Stimulated activated CD8-positive, alpha-beta memory T cell treated with anti-CD3 and anti-CD28 coated beads, Interleukin-7, amount 100 ng/mL, for 1 hour (primary cell): Measurements from ENCODE around the gene TRPM6.
"Not testable (repeated sequence)": the region's sequence is repeated elsewhere in the genome, so short reads cannot be mapped to it uniquely, and the experiment has no call there.

Experiments
- DNase-seq, 2 donors: peaks; one replicate each; pipeline ENCODE4 v3.0.0-alpha.2; 2020; ENCODE audit warnings: low read depth in 2 of 2

TRPM6 gene

DNA sequence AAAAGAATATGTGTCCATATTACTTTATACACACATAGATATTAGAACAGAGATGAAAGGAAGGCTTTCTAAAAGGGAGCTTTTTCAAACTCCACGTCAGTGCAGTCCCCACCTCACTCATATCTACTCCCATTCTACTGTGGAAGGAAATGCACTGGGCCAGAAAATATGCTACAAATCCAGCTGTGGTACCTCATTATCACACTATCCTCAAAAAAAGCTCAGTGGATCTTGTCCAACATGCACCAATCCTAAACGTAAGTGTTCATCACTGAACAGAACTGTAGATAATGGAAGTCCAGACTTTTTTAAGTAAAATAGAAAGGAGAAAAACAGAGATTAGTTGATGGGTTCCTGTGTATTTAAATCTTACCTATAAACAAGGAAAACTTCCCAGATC lies 27.9 kb downstream of the TRPM6 start:
- DNase-seq: no peak

DNA sequence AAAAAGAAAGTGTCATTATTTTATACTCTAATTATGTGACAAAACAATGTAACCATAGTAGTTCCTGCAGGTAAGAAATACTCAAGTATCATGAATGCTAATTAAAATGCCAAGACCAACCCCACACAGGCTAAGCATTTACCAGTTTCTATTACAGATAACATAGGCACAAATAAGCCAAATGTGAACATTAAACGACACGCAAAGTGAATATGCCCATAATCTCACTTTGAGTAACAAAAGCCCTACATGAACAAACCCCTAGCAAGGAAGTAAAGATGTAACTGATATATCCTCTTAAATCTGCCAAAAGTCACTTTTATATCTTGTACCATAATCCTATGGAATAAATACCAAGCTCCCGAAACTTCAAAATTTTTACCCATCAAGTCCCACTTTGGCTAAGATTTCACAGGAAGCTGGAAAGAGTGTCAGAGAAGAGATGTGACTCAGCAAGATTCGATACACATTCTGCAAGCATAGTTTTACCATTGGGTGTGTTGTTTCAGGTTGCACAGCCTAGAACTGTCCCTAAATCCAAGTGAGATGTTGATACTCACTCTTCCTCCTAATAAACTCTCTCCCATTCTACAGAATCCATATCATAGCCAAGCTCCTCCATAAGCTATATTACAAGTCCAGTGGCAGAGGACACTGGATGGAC lies 28.8 kb downstream of the TRPM6 start:
- no peak for DNase-seq

DNA sequence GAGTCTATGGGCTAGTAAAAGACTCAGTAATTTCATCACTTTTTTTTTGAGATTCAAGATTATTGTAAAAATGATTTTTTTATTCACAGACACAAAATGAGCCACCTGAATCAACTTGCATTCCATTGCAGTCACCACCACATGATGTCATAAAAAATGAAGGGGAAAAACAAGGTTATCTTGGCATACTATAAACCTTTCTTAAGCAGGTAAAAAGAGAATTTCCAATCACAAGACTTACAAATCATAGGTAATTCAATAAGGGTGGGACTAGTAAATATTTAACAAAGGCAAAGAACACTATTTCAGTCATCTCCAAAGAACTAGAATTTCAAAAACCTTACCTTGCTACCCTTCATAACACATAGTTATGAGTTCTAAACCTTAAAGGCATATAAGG lies 30.7 kb downstream of the TRPM6 start:
- no peak for DNase-seq

DNA sequence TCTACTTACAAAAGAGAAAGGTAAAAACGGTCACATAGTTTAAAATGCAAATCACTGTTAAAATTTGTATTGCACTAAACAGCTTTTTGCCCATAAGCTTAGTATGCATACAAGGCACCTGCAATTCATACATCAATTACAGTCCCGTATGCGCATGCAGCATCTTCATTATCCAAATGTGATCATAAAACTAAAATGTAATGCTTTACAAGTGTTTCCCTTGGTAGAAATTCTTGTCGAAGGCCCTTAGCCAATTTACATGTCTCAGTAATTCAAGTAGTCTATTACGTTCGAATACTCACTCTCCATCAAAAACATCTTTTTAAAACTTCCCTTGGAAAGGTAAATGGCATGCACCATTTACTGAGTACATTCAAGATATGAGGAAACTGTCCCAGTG lies 32.6 kb downstream of the TRPM6 start:
- DNase-seq: no peak

DNA sequence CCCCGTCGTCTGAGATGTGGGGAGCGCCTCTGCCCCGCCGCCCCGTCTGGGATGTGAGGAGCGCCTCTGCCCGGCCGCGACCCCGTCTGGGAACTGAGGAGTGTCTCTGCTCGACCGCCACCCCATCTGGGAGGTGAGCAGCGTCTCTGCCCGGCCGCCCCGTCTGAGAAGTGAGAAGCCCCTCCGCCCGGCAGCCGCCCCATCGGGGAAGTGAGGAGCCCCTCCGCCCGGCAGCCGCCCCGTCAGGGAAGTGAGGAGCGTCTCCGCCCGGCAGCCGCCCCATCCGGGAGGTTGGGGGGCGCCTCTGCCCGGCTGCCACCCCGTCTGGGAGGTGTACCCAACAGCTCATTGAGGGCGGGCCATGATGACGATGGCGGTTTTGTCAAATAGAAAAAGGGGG lies 34.7 kb downstream of the TRPM6 start:
- DNase-seq: not testable (repeated sequence)

DNA sequence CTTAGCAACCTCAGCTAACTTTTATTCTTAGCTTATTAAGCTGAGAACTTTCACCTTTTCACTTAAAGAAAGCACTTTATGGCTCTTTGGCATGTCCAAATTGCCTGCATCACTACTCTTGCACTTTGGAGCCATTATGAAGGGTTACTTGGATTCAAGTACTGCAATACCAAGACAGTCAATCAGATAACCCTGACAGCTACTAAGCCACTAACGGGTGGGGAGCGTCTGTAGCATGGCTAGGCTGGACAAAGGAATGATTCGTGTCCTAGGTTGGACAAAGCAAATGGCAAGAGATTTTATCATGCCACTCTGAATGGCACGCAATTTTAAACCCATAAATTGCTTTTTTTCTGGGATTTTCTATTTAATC lies 39.6 kb downstream of the TRPM6 start:
- DNase-seq: no peak

DNA sequence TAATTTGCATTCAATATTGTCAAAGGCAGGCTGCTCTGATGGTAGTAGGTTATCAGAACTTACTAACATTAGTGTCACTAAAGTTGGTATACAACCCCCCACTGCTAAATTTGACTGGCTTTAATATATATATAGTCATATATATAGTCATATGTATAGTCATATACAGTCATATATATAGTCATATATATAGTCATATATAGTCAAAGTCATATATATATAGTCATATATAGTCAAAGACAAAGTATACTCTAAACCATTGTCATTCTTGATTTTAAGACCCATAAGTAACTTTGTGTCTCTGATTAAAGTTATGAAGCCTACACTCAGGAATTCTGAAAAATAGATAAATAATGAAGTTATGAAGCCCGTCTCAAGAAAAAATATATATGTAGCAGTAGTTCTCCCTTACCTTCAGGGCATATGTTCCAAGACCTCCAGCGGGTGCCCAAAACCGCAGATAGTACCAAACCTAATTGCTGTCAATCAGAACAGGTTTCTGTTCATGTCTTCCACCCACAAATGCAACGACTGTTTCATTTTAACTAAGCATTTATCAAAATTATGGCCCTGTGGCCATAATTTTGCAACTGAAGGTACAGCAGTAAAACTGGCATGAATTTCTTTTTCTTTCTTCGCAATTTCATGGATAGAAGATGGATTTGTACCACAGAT lies 40.1 kb downstream of the TRPM6 start:
- DNase-seq: no peak

DNA sequence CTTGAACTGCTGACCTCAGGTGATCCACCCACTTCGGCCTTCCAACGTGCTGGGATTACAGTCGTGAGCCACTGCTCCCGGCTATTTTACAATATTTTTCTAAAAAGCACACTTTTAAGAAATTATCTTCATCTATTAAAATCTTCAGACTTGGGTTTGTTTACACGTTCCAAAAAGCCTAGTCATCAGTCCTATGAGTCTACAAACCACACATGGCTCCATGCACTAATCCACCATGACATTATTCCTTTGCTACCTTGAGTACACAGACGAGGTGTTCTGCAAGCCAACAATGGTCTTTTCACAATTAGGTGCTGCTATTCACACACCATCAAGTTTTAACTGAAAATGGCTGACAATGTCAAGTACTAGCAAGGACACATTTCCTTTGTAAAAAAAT lies 41.0 kb downstream of the TRPM6 start:
- DNase-seq: no peak

DNA sequence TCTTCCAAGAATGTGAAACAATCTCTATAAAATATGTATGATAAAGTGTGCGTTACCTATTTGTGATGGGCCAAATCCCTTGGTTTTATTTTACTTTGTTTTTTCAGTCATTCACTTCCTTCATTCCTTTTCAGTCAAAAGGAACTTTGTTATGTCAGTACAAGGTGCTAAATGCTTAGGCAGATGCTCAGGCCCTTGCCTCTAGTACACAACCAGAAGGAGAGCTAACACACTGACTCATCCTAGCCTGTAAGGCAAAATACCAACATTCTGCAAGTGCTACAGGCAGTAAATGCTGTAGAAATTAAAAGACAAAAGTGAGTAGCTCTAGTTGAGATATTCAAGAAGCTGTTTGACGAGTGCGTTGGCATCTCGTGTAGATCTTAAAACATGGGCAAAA lies 49.4 kb downstream of the TRPM6 start:
- DNase-seq: no peak

DNA sequence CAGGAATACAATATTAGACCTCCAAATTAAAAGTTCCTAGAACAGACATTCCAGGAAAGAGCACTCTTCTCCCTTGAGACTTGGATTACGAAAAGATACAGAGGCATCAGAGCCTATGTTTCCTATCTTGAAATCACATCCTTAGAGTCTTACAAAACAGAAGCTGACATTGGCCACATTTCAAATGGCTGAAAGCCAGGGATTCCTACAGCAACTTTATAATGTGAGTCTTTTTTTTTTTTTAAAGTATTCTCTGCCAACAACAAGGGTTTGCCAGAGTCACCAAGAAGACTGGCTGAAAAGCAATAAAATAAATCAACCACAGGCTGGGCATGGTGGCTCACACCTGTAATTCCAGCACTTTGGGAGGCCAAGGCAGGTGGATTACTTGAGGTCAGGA lies 63.1 kb downstream of the TRPM6 start:
- no peak for DNase-seq

DNA sequence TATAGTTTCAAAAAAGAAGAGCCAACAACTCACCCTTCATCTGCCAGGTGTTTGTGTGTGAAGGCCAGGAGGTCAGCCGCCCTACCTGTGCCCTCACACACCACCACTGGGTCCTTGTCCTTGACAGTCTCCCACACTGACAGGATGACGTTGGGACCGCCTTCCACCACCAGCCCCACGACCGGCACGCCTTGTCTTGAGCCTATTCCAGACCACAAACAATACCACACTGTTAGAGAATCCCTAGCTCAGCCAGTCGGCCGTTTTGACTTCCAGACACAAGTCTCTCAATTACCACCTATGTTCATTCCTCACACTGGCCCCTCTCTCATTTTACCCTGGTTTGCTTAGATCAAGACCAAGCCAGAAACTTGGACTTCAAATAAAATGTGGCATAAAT lies 66.1 kb downstream of the TRPM6 start:
- DNase-seq: no peak

DNA sequence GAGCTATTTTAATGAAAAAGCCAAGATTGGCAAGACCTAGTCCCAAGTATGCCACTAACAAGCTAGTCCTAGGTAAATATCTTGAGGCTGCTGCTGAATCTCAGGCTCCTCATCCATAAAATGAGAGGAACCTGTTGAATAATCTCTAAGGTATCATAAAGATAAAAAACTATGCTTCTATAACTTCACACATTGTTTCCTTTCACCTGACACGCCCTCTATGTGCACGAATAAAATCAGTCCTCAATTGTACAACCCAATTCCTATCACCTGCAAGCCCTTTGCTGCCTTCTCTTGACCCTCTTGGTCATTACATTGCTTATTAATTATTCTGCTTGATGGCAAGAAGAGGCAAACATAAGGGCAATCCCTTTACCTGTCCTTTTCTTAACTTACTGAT lies 69.9 kb downstream of the TRPM6 start:
- no peak for DNase-seq

DNA sequence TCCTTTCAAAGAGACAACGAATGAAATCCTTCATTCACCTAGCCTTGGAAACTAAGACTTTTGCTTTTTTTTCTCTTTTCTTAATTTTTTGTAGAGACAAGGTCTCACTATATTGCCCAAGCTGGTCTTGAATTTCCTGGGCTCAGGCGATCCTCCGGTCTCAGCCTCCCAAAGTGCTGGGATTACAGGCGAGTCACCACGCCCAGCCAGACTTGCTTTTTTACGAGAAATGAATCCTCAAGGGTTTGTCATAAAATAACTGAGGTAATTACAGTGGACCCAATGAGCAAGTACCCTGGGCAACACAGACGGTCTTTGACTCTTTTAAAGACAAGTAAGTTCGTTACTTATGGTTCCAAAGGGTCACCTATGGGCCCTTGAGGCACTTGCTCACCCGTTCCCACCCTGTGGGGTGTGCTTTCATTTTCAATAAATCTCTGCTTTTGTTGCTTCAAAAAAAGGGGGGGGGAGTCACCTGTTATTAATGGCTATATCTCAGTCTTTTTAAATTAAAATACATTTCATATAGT lies 70.4 kb downstream of the TRPM6 start:
- no peak for DNase-seq

DNA sequence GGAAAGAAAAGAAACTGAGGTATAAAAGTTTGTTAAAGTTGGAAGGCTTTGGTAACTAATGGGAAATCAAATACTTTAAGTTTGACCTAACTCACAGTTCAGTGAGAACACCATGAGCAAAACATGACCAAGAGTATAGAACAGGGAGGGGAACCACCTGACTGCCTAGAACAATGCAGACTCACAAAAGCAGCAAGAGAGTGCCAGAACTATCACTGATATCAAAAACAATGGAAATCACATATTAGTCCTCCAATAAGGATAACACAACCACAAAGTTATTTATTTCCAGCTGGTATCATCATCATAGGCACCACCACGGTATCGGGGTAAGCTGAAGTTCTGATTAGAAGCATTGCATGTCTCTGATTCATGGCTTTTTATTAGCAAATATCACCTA lies 77.5 kb downstream of the TRPM6 start:
- DNase-seq: no peak

DNA sequence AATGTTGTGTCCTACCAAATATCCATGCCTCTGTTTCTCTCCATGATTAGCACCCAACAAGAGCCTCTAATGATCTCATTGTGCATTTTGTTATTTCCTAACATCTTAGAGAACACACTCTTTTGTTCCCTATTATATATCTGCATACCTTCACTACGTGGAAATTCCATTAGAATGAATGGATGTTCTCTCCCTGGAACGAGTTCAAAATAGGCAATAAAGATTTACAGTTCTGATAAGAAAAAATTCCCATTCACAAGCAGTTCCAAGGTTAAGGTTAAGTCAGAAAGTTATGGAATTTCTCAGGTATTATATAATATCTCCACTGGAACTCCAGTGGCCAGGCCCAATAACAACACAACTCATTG lies 83.7 kb downstream of the TRPM6 start:
- DNase-seq: no peak

DNA sequence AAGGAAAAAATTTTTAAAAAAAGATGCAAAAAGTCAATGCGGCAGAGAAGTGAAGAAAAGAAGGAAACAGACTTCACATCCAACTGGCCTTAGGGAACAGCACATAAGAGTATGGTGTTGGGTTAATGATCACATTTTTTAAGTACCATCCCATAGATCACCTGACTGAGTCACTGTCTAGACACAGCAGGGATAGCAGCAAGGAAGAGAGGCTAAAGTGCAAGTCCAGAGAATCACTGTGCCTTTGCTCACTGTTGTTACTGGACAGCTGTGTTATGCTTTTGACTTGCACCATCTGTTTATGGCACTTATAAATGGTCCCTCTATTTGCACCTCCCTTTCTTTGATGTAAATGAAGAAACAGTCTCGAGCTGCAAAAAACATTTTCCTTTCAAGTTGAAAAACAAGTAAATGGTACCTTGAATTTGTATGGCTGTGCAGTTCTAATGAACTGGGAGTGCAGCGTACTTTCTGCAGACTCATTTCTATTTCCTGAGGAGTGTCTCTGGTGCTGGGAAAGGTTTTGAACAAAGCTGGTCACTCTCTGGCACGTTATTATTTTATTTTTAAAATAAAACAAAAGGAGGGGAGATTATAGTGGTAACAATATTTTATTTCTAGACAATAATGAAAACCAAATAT lies 84.2 kb downstream of the TRPM6 start:
- no peak for DNase-seq

DNA sequence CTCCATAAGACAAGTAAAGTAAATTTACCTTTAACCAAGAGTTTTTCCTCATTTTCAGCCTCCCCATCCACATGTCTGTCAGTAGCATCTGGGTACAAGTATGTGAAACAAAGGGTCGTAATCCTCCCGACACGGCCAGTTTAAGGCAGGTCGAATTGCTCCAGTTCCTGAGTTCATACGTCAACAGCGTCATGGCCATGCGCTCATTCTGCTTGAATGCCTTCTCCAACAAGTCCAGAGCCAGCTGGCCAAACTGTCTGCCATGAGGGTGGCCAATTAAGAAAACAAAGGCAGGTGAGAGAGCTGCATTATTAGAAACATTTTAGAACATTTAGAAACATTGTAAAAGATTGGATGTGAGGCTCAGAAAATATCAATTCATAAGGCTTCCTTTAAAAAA lies 87.5 kb downstream of the TRPM6 start:
- no peak for DNase-seq

DNA sequence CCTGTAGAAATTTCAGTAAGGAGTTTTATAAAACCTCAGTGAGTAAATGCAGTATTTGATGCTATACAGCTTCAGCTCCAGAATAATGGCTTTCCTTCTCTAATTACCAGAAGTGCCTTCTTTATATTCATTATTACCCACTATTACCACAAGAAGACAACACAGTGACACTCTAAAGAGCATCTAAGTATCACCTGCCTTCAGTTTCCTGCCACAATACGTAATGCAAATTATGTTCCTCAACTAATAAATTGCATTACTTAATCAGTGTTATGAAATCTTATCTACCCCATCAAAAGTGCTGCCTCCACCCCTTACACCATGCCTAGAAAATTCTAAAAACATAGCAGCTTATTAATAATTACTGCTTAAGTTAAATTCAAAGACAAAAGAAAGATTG lies 91.9 kb downstream of the TRPM6 start:
- DNase-seq: no peak

DNA sequence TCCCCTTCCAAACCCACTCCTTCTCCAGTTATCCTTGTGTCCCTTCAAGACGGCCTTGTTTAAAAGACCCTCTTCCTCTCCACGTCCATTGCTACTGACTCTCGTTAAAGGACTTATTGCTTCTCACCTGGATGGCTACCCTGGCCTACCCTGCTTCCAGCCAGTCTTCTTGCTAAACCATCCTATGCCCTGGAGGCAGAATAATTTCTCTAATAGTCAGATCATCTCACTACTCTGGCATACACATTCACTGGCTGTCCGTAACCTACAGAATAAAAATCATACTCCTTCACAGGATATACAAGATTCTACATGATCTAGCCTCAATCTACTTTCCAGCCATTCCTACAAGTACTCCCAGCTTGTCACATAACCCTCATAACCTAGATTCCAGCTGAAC lies 92.6 kb downstream of the TRPM6 start:
- DNase-seq: no peak

DNA sequence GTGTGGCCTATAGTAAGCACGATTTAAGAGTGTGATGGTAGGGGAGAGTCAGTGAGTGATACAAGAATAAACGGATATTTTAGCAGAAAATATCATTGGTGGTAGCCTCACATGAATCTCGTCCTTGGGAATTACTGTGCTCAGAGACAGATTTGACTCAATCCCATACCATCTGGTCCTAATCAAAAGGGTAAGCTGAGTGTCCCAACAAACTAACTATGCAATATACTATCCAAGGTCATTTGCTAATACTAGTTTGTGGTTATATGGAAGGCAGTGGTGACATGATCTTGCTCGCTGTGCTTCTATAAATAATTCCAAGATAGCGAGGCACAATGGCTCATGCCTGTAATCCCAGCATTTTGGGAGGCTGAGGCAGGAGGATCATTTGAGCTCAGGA lies 103.2 kb downstream of the TRPM6 start:
- DNase-seq: no peak

DNA sequence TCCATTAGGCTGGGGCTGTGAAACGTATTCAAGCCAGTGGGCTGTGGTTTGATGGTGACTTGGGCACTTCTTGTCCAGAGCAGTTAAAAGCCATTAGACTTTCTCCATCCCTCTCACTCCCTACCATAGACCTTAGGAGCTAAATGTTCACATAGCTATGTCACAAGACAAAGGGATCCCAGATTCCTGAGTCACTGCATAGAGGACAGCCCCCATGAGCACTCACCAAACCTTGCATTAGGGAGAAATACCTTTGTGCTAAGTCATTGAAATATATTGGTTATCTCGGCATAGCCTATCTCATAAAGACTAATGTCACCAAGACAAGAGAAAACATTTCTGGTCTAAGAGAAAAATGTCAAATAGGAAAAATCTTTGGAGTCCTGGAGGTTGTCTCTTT lies 104.3 kb downstream of the TRPM6 start:
- no peak for DNase-seq

DNA sequence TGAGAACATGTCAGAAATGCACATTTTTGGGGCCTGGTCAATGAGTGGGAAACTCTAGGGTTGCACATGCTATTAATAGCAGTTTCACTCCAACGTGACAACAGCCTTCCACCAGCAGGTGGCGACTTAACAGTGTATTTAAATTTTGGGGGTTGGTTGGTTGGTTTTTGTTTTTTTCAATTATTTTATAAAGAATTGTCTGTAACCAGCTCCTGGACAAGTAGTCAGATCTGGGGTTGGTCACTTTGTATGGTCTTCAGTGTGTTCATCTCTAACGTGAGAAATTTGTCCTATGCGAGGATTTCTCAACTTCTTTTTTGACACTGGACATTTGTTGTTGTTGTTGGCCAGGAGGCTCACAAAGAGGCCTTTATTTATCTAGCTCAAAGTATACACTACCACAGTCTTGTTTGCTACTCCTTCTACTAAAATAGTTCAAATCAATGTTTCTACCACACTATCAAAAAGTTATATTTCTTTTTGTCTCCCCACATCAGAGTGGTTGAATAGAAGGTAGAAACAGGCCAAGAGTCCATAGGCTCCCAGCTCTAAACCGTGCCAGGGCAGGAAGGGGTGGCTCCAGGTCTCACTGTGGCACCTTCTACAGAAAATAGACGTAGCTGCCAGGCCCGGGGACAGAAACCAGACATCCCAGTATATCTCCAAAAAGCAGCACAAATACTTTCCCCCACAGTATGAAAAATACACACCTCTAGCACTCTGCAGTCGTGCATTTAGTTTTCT lies 110.4 kb downstream of the TRPM6 start:
- DNase-seq: peak; percentile 29 to 52

DNA sequence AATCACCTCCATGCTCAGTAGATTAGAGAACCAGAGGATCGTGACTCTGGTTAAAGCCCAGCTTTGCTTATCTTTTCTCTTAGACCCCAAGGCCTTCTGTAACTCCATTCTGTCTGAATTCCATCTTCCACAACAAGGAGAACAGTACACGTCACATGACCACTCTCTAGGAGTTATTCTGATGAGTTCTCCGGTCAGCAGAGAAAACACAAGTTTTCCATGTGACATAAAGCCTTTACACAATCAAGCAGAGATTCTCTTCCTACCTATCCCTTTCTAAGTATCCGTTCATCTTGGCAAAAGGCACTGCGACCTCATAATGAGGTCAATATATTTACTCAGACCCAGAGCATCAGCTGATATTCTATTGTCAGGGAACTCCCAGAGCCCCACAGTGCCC lies 112.3 kb downstream of the TRPM6 start:
- no peak for DNase-seq
